ENCODE results near the gene PPAN.

Gene PPAN, protein sequence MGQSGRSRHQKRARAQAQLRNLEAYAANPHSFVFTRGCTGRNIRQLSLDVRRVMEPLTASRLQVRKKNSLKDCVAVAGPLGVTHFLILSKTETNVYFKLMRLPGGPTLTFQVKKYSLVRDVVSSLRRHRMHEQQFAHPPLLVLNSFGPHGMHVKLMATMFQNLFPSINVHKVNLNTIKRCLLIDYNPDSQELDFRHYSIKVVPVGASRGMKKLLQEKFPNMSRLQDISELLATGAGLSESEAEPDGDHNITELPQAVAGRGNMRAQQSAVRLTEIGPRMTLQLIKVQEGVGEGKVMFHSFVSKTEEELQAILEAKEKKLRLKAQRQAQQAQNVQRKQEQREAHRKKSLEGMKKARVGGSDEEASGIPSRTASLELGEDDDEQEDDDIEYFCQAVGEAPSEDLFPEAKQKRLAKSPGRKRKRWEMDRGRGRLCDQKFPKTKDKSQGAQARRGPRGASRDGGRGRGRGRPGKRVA

DNA sequence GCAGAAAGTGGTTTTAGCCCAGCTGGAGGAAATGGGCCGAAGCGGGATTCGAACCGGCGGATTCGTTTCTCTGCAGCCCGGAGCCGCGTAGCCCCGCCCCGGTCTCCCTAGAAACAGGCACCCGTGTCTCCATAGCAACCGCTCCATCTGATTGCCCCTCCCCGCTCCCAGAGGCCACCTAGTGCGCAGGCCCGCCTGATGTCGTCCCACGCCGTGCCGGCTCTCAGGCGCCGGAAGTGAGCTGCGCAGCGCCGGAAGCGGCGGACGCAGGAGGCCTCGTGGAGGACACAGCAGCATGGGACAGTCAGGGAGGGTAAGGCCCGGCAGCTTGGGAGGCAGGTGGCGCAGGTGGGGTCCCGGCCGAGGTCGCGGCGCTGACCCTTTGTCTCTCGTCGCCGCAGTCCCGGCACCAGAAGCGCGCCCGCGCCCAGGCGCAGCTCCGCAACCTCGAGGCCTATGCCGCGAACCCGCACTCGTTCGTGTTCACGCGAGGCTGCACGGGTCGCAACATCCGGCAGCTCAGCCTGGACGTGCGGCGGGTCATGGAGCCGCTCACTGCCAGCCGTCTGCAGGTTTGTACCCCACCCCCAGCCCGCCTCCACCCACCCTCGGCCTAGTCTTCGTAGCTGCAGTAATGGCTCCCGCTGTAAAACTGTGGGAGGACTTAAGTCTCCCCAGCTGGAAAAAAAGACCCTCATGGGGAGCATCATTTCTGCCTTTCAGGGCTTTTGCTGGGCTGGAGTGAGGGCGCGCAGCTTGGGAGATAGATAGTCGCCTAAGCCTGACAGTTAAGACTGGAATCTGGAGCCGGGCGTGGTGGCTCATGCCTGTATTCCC is at the start of gene PPAN:
Gene PPAN, plus strand, starts transcription at position 263 of the 837 bp plus-strand sequence. Its CDS starts 33 bp downstream, at position 296.
- DNase-seq (ENCODE audit: low spot score): peak; percentile 99

DNA sequence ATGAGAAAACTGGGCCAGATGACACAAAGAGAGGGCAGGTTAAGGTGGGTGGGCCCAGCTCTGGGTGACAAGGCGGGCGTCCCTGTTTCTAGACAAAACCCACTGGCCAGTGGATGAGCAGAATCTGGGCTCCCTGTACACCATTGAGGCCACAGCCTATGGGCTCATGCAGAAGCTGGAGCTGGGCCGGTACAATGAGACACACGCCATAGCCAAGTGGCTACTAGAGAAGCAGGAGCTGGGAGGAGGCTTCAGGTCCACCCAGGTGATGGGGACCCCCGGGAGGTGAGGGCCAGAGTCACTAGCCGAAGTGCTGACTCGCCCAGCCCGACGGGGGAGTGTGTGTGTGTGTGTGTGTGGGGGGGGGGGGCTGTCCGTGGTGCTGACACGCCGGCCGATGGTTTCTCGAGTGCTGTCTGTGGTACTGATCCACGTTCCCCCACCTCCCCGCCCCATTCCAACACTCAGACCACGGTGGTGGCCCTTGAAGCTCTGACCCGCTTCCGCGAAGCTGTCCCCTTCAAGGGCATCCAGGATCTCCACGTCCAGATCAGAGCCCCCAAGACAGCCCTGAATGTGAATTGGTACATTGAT is 44.3 kb upstream of the PPAN start:
- no peak for DNase-seq (ENCODE audit: low spot score)

DNA sequence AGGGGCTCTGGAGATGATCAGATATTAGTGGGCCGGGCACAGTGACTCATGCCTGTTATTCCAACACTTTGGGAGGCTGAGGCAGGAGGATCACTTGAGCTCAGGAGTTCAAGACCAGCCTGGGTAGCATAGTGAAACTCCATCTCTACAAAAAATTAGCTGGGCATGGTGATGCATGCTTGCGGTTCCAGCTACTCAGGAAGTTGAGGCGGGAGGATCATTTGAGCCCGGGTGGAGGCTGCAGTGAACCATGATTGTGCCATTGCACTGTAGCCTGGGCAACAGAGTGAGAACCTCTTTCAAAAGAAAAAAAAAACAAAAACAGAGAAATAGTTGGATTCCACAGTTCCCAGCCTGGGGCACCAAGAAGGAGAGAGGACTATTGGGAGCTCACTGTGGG is 38.0 kb upstream of the PPAN start:
- no peak for DNase-seq (ENCODE audit: low spot score)

DNA sequence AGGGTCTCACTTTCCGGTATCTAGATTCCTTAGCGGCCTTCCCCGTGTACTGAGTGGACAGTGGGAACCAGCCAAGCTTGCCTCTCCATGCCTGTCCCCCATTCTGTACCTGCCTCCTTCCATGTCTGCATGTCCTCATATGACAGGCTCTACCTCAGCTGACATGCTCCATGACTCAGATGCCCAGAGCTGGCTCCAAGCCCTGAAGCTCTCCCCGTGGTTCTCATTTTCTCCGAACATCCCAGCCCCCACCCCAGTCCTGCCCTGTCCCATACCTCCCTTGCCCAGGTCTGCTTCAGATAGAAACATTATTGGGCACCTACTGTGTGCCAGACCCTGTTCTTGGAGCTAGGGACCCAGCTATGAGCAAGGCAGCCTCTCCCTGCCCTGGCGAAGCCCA is 37.1 kb upstream of the PPAN start:
- DNase-seq (ENCODE audit: low spot score): no peak

DNA sequence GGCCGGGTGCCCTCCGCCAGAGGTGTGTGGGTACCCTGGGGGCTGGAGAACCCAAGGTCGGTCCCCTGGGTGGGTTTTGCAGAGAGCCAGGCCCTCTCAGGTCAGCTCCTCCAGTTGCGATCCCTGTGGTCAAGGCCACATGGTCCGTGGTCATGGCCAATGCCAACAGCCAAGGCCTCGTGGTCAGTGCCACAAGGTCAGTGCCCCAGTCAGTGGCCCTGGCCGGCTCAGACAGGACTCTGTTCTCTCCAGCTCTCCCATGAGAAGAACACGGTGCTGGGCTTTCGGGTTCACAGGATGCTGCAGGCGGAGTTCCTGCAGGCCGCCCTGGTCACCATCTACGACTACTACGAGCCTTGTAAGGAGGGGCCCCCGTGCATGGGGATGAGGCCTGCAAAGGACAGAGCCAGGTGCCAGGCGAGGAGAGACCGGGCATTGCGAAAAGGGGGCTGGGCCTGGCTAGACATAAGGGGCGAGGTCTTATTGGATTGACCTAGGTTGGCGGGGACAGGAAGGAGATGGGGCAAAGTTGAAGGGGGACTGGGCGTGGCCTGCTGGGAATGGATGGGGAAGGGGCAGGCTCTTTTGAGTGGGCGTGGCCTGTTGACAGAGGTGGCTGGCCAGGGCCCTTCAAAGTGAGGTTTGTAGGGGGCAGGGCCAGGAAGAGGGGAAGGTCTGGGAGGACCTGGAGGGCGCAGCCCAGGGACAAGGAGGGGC is 35.3 kb upstream of the PPAN start:
- no peak for DNase-seq (ENCODE audit: low spot score)

DNA sequence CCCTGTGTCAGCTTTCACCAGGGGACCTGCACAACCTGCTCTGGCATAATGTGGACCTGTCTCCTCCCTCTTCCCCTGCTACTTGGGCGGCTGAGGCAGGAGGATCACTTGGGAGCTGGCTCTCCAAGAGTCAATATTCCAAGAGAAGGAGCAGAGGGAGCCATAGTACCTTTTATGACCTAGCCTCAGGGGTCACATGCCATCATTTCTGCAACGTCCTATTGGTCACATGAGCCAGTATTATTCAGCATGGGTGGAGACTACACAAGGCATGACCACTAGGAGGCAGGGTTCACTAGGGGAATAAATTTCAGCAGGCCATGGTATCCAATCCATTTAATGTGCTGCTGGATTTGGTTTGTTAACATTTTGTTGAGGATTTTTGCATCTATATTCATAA is 32.0 kb upstream of the PPAN start:
- DNase-seq (ENCODE audit: low spot score): peak; percentile 65

DNA sequence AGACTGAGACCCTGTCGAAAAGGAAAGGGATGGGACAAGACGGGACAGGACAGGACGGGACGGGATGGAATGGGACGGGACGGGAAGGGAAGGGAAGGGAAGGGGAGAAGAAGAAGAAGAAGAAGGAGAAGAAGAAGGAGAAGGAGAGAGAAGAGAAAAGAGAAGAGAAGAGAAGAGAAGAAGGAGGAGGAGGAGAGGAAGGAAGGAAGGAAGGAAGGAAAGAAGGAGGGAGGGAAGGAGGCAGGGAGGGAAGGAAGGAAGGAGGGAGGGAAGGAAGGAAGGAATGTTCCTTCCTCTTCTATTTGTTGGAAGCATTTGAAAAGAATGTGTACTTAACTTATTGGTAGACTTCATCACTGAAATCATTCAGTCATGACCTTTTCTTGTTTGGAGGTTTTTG is 29.6 kb upstream of the PPAN start:
- DNase-seq (ENCODE audit: low spot score): no peak

DNA sequence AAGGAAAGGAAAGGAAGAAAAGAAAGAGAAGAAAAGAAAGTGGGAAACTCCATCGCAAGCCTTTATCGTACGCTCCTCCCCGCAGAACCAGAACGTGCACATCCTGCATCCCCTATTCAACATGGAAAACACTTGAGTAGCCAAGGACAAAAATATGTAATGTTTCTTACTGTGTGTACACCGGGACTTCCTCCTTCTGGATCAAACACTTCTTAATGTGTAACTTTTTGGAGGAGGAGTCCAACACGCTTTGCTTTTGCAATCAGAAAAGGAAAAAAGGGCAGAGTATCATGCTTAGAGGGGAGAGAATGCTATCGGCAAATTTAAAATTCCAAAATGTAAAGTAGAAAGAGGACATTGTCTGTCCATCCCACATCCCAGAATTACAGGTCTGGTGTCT is 27.8 kb upstream of the PPAN start:
- DNase-seq (ENCODE audit: low spot score): no peak

DNA sequence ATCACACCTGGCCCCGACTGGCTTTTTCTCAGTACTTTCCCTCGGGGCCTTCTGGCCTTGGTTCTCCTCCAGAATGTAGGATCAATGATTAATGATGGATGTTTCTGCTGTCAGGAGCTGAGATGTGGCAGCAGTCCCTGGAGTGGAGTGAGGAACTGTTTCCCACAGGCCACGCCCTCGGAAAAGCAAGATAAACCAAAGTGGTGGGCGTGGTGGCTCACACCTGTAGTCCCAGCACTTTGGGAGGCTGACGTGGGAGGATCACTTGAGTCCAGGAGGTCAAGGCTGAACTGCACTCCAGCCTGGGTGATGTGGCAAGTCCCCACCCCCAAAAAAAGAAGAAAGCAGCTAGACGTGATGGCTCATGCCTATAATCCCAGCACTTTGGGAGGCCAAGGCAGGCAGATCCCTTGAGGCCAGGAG is 27.1 kb upstream of the PPAN start:
- no peak for DNase-seq (ENCODE audit: low spot score)

DNA sequence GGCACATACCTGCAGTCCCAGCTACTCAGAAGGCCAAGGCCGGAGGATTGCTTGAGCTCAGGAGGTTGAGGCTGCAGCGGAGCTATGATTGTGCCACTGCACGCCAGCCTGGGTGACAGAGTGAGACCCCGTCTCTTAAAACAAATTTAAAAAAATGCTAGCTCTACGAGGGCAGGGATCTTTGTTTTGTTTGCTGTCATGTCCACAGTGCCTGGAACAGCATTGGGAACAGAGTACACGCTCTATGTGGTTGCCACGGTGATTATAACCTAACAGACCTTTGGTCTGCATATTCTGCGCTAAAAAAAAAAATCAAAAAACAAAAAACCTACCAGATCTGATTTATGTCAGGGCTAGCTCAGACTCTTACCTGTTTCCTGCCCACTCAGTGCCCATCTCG is 22.3 kb upstream of the PPAN start:
- DNase-seq (ENCODE audit: low spot score): no peak

DNA sequence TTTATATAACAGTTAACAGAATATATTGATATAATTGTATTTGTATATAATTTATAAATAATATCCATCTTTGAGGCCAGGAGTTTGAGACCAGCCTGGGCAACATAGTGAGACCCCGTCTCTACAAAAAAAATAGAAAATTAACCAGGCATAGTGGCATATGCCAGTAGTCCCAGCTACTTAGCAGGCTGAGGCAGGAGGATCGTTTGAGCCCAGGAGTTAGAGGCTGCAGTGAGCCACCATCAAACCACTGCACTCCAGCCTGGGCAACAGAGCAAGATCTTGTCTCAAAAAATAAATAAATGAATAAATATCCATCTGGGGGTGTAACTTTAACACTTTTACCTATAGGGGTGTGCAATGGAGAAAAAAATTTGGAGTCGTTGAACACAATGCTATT is 21.4 kb upstream of the PPAN start:
- DNase-seq (ENCODE audit: low spot score): no peak

DNA sequence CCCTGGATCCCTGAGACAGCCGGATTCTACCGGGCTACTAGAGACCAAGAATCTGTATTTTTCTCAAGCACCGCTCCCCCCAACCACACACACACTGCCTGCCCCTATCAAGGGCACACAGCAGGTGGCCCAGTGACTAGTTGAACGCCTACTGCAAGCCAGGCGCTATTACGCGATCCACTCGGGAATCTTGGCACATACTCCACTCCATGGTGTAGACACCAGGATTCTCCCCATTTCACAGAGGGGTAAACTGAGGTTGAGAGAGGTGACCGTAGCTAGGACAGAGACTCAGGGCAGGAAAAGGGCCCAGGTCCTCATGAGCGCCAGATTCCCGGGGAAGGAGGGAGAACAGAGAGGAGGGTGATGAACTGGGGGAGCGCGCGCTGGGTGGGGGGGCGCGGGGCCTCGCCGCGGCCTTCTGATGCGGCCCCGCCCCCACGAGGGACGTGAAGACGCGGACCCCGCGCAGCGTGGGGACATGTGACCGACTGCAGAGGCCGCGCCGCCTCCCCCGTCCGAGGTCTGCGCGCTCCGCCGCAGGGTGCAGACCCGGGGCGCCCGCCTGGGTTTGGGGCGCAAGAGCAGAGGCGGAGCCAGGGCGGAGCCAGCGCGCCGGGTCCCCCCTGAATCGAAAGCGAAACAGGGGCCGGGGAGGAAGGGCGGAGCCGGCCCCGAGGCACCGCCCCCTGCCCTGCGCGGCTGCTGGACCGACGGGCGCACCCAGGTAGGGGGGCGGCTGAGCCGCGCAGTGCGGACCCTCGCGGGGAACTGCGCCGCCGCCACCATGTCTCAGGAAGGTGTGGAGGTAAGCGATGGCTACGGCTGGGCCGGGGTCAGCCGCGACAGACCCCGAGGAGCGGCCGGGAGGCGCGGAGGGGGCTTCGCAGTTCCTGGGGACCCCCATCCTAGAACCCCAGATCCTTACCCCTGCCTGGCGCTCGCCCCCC is 20.2 kb upstream of the PPAN start, which contains the start of gene SHFL:
Gene SHFL, plus strand, starts transcription at position 677 of the 950 bp plus-strand sequence. Its CDS starts 111 bp downstream, at position 788.
- DNase-seq (ENCODE audit: low spot score): peak; percentile 81

DNA sequence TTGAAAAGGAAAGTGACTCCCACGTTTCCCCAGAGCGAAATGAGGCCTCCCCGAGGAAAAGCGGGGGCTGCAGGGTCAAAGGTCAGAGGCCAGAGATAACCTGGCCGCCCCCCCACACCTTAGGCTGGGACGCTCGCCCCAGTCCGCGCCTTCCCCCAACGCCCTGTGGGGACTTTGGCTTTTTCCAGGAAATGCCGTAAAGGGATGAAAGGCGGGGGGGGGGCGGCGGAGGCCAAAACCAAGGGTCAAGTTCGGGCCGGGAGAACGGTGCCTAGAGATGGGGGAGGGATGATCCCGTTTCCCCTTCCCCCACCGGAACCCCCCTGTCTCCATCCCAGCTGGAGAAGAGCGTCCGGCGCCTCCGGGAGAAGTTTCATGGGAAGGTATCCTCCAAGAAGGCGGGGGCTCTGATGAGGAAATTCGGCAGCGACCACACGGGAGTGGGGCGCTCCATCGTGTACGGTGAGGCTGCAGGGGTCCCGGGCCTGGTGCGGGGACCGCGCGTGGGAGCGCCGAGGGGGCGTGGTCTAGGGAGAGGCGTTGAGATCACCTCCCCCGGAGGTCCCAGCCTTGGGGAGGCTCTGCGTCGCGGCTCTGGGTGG is 19.5 kb upstream of the PPAN start:
- DNase-seq (ENCODE audit: low spot score): no peak

DNA sequence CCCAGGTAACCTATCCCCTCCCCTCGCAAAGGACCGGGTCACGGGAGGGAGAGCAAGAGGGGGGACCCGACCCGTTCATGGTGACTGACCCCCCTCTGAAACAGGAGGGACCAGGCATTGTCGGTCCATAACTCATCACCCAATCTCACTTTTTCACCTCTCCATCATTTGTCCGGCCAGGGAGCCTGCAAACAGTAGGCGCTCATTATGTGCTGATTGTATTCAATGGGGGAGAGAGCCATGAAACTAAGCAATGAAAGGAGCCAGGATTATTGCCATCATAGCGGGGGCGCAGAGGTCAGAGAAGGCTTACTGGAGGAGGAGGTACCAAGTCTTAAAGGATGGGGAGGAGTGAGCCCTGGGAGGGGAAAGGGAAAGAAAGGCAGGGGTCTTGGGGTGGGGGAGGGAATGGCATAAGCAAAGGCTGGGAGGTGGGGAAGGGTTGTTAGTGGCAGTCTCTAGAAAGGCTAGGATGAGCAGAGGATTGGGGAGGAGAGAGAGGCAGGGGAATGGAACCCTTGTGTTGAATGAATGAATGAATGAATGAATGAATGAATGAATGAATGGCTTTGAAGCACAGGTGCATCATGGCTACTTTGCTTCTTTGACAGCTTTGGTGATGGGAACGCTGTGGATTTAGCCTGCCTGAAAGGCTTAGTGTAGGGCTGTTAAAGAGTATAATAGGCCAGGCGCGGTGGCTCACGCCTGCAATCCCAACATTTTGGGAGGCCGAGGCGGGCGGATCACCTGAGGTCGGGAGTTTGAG is 18.7 kb upstream of the PPAN start:
- DNase-seq (ENCODE audit: low spot score): no peak

DNA sequence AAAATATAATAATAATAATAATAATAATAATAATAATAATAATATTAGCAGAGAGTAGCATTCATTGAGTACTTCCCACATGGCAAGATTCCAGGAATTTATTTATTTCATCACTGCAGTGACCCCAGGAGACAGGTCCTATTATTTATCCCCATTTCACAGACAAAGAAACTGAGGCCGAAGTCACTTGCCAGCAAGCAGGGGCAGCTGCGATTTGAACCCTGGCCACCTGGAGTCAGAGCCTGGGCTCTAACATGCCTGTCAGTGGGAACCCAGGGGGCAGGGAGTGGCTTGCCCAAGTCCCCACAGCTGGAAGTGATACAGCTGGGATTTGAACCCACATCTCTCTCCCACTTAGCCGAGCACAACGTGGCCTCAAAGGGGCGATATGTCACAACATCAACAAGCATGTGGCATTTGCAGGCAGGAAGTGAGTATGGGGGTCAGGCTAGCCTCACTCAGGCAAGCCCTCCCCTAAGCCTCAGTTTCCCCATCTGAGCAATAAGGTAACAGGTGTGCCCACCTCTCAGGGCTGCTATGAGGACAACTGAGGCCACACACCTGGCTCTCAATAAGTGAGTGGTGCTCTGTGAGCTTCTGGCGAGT is 17.1 kb upstream of the PPAN start:
- DNase-seq (ENCODE audit: low spot score): no peak

DNA sequence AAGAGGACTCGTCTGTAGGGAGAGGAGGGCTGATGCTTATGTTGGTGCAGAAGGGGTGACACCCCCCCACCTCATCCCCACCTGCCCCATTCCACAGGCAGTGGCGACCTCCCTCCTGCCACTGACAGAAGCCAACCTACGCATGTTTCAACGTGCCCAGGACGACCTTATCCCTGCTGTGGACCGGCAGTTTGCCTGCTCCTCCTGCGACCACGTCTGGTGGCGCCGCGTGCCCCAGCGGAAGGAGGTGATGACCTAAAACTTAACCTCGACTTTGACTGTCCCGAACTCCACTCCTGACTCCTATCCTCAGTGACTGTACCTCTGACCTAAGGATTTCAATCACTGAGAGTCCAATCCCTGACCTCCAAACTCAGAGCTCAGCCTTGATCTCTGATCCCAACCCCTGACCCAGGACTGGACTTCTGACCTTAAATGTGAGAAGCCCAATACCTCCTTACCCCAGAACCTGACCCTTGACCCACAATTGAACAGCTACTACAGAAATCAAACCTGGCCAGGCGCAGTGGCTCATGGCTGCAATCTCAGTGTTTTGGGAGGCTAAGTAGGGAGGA is 16.3 kb upstream of the PPAN start:
- DNase-seq (ENCODE audit: low spot score): no peak

DNA sequence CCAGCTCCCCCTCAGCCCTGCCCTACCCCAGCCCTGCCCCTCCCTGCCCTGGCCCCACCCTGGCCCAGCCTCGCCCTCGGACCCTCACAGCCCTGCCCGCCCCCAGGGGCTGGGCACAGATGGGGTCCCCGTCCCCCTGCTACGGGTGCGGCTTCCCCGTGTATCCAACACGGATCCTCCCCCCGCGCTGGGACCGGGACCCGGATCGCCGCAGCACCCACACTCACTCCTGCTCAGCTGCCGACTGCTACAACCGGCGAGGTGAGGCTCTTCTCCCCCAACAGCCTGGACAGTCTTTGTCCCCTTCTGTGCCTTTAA is 14.8 kb upstream of the PPAN start:
- no peak for DNase-seq (ENCODE audit: low spot score)

DNA sequence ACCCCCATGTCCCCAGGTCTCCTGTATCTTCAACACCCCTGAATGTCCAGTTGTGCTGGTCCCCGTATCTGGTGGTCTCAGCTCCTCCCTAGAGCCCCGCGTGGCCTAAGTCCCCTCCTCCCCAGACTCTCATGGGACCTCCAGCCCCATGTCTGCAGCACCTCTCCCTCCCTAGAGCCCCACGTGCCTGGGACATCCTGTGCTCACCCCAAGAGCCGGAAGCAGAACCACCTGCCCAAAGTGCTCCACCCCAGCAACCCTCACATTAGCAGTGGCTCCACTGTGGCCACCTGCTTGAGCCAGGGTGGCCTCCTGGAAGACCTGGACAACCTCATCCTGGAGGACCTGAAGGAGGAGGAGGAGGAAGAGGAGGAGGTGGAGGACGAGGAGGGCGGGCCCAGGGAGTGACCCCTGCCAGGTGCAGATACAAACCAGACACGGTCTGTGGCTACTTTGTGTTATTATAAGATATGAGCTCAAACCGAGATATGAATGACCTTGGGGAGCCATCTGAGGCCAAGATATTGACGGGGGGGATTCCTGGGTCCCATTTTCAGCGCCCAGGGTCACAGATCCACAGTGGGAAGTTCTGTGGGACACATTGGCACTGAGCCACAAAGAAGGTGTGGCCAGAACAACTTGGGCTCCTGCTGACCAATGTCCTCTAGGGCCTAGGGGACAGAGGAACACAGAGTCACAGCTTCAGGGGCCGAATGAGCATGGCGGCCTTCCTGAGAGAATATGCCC is 14.1 kb upstream of the PPAN start:
- no peak for DNase-seq (ENCODE audit: low spot score)
